GM19395 (cell line): ENCODE data around the gene PLD4.
A peak's percentile ranks its signal among the peaks of the same experiment; 100 is the strongest.
"Not testable (repeated sequence)": the region's sequence is repeated elsewhere in the genome, so short reads cannot be mapped to it uniquely, and the experiment has no call there.

ENCODE experiments used
- ATAC-seq: cut with Tn5 transposase; IDR thresholded peaks from one replicate; pipeline ENCODE4 v1.9.1; 2021; ENCODE audit warnings: mild to moderate bottlenecking, moderate library complexity; ENCODE audit not compliant: unreplicated experiment

PLD4 gene

DNA sequence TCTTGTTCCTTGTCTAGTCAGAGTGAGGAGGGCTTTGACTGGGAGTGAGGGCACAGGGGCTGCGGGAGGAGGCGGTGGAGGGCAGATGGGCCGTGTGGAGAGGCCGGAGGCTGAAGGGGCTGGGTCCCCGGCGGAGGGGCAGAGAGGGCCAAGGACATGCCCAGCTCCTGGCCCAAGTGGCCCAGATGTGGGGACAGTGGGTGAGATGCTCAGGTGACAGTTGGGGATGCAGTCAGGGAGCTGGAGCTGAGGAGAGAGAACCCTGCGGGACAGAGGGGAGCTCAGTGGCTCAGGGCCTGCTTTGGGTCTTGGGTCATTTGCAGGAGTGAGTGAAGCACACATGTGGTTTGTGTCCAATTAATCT is 26.5 kb upstream of the PLD4 start:
- ATAC-seq, result no peak

DNA sequence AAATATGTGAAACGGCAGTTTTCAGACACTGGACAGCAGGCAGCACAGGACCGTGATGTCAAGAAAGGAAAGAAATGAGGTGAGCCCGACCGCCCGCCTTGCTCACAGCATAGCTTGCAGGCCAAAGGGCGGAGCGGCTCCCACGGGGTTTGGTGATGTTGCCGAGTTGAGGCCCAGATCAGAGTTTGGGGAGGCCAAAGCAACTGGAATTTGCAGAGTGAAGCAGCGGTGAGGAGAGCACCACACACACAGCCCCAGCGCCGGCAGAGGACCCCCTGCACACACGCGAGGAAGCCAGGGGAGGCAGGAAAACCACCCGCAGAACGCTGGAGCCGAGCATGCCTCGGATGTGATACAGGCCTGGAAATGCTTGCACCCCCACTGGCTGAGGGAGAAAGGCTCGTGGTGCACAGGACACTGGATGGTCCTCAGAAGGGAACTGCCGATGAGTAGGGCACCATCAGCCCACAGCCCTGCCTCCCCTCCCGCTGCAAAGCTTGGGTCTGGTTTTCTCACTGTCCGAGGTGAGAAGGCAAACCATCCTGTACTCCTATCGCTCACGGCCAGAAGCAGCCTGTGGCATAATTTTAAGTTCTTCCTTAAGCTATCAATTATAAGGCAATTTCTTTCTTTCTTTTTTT is 25.7 kb upstream of the PLD4 start:
- ATAC-seq, result no peak

DNA sequence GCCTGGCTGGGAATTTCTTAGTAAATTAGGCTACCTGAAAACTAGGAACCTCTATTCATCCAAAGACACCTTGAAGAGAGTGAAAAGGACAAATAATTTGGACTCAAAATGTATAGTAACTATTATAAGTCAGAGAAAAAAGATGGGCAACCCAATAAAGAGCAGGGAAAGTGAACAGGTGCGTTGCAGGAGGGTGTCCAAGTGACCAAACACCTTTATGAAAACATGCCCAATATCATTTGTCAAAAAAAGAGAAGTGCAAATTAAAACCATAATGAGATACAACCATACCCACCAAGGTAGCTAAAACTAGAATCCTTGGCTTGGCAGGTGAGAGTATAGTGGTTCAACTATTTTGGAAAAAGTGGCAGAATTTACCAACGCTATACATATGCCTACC is 24.9 kb upstream of the PLD4 start:
- ATAC-seq, result no peak

DNA sequence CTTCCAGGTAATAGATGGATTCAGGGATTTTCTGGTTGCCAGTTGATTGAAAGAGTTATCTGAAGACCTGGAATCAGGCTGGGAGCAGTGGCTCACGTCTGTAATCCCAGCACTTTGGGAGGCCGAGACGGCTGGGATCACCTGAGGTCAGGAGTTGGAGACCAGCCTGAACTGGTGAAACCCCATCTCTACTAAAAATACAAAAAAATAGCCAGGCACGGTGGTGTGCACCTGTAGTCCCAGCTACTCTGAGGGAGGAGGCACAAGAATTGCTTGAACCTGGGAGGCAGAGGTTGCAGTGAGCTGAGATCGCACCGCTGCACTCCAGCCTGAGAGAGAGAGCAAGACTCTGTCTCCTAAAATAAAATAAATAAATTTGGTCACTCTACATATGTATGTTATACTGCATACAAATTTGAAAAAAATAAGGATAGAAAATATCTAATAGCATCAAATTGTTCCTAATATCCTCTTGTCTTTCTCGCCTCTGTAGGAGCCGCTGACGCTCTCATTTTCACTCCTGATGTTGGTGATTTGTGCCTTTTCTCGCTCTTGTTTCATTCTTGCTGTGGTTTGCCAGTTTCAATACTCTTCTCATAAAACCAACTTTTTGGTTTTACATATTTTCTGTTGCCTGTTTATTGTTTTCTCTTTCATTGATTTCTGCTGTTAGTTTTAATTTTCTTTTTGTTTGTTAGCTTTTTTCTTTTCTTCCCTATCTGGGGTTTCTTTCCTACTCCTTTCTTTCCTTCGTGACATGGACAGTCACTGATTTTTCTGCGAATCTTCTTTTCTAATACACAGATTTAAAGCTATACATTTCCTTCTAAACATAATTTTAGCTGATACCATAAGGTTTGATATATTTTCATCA is 23.8 kb upstream of the PLD4 start:
- ATAC-seq, result no peak

DNA sequence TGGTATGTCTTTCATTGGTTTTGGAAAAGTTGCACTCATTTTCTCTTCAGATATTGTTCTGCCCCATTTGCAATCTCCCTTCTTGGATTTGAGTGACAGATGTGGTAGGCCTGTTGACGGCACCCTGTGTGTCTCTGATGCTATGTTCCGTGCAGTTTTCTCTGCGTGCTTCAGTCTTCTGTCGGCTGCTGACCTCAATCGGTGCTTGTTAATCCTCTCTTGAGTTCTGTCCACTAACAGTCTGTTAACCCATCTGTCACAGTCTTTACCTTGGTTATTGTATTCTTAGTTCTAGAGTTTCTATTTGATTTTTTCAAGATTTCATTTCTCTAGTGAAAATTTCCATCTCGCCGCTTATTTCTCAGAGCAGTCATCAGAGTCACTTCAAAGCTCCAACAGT is 20.7 kb upstream of the PLD4 start:
- no peak for ATAC-seq

DNA sequence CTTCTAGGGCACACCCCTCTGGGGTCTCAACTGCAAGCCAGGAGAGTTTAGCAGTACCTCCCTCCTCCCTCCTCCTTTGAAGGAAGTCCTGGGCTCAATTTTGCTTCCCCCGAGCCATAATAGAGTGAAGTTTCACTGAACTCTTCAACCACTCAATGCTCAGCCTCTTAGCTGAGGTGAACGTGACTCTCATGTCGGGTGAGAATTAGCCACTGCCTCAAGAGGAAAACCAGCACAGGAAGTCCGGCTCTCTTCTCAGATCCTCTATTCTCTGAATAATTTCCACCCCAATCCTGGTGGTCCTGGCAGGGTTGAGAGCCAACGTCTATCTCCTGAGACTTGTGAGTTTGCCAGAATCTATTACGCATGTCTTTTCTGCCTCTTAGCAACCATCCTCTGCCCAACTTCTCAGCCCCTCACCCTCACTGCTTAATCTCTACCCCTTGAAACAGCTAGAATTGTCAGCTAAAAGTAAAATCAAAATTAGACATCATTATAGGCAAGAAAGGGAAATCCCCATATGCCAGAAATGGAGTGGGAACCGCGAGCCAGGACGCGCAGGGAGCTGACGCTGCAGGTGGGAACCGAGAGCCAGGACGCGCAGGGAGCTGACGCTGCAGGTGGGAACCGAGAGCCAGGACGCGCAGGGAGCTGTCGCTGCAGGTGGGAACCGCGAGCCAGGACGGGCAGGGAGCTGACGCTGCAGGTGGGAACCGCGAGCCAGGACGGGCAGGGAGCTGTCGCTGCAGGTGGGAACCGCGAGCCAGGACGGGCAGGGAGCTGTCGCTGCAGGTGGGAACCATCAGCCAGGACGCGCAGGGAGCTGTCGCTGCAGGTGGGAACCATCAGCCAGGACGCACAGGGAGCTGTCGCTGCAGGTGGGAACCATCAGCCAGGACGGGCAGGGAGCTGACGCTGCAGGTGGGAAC is 19.8 kb upstream of the PLD4 start:
- not testable (repeated sequence) for ATAC-seq

DNA sequence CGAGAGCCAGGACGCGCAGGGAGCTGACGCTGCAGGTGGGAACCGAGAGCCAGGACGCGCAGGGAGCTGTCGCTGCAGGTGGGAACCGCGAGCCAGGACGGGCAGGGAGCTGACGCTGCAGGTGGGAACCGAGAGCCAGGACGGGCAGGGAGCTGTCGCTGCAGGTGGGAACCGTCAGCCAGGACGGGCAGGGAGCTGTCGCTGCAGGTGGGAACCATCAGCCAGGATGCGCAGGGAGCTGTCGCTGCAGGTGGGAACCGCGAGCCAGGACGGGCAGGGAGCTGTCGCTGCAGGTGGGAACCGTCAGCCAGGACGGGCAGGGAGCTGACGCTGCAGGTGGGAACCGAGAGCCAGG is 19.1 kb upstream of the PLD4 start:
- ATAC-seq, result not testable (repeated sequence)

DNA sequence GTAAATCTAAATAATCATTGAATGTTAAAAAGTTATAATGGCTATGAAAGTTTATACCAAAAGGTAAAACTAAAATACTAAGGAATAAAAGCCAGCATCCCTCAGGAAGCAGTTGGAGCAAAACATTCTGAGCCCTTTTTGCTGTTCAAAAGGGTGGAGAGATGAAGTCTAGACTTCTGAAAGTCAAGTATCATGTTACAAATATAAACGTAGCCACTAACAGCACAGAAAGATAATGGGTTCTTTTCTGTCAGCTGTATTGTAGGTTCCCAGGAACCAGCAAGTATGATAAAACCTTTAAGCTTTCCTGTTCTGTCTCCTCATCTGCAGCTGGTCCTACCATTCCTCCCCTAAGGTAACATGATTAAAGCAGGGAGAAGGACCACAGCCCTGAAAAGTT is 16.4 kb upstream of the PLD4 start:
- no peak for ATAC-seq

DNA sequence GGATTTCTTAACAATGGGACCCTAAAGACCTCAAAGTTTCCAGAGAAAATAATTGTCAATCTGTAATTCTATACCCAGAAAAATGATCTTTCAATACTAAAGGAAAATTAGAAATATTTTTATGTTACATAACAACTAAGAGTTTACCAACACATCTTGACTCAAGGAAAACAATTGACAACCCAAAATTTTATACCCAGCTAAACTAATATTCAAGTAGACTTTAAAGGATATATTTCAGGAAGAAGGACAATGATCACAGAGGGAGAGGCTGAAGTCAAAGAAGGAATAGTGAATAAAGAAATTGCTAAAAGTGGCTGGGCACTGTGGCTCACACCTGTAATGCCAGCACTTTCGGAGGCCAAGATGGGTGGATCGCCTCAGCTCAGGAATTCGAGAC is 12.6 kb upstream of the PLD4 start:
- no peak for ATAC-seq

DNA sequence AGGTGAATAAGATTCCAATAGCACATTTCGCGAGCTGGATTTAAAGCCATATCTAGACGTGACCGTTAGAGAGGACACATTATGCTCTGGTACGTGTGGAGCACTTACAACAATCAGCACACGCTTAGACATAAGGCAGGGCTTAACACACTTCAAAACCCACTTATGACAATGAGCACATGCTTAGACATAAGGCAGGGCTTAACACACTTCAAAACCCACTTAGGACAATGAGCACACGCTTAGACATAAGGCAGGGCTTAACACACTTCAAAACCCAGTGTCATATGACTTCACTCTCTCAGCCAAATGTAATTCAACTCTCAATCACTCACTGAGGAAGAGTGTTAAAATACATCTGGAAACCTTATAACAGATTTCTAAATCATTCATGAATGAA is 11.2 kb upstream of the PLD4 start:
- no peak for ATAC-seq

DNA sequence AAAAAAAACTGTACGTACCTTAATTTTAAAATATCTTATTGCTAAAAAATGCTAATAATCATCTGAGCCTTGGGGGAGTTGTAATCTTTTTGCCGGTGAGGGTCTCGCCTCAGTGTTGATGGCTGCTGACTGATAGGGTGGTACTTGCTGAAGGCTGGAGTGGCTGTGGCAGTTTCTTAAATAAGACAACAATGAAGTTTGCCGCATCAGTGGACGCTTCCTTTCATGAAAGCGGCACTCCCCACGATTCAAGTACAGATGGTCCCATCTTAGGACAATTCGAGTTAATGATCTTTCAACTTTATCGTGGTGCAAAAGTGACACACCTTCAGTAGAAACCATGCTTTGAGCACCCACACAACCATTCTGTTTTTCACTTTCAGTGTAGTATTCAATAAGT is 7.6 kb upstream of the PLD4 start:
- ATAC-seq, result no peak

DNA sequence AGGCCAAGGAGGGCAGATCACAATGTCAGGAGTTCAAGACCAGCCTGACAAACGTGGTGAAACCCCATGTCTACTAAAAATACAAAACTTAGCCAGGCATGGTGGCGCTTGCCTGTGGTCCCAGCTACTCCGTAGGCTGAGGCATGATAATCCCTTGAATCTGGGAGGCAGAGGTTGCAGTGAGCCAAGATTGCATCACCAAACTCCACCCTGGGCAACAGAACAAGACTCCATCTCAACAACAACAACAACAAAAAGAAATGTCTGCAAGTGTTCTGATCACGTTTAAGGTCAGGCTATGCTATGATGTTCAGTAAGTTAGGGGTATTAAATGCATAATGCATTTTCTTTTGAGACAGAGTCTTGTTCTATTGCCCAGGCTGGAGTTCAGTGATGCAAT is 6.7 kb upstream of the PLD4 start:
- no peak for ATAC-seq

DNA sequence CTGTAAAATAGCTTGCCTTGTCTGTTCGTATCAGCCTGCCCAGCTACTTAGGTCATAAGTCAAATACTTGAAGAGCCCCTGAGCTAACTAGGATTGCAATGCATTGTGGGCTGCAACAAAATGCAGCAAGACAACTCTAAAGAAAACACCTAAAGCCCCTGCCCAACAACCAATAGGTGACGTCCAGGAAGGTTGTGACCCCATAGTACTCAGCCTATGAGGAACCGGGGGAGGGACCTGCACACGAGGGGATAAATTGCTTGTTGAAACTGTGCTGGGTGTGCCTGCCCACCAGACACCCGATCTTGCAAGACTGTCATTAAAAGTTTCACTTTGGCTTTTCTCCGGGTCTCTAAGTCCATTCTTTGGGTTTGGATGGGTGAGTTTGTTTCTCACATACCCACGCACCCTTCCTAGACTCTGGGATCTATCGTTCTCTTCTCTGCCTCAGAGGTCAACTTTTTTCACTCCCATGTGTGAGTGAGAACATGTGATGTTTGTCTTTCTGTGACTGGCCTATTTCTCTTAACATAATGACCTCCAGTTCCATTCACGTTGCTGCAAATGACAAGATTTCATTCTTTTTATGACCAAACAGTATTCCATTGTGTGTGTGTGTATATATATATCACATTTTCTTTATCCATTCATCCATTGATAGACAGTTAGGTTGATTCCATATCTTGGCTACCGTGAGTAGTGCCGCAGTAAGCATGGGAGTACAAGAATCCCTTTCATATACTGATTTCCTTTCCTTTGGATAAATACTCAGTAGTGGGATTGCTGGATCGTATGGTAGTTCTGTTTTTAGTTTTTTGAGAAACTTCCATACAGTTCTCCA is 5.3 kb upstream of the PLD4 start:
- not testable (repeated sequence) for ATAC-seq

DNA sequence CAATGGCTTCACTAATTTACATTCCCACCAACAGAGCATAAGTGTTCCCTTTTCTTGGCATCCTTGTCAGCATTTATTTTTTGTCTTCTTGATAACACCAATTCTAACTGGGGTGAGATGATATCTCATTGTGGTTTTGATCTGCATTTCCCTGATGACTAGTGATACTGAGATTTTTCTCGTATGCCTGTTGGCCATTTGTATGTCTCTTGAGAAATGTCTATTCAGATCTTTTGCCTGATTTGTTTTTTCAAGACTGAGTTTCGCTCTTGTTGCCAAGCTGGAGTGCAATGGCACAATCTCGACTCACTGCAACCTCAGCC is 4.7 kb upstream of the PLD4 start:
- no peak for ATAC-seq

DNA sequence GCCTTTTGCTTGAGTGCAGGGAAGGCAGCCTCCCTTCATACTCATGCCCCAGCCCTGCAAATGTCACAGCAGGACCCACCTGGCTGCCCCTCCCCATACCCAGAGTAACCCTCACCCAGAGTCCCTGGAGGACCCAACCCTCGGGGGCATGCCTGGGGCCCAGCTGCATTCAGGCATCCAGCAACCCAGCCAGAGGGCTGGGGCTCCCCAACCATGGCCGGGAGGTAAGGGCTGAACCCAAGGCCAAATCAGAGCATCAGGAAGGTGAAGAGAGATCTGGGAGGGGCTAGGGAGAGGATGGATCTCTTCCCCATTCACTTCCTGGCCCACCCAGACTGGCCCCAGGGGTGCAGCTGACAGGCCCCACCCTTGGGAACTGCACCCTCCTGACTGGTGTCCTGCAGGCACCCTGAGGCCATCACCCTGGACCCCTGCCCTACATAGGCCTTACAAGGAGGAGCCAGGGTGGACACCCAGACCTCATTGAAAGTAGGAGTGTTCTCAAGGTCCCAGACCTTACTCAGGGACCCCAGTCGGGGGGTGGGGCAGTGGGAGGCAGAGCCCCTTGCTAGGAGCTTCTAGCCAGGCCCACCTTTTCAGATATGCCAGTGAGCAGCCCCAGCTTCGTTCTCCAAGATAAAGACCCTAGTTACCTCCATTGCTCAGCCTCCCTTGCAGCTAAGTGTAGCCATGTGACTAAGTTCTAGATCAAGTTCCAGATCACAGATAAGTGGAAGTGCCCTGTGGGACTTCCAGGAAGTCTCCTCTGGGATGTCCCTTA is 849 bp upstream of the PLD4 start:
- ATAC-seq, result no peak

DNA sequence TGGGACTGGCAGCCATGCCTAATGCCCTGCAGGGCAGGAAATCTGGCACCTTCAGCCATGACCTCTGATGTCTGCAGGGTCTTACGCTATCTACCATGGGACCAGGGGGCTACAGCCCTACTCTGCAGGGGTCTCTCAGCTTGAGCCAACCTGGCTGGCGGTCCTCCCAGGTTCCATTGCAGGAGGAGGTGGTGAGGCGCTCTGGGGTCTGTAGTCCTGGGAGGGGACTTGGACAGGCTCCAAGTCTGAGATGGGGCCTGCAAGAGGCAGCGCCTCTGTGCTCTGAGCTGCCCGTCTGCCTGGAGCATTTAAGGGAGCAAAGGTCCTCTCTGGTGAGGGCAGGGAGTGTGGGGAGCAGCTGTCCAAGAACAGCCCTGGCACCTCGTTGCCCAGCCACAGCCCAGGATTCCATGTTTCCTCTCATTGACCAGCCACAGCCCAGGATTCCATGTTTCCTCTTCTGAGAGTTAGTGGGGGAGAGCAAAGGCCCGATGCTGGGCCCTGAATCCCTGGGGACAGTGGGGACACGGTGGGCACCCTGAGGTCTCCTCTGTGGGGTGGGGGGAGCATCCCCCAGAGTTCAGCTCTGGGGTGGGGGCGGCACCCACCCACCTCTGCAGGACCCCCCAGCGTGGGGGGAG is 655 bp downstream of the PLD4 start:
- ATAC-seq, result no peak

DNA sequence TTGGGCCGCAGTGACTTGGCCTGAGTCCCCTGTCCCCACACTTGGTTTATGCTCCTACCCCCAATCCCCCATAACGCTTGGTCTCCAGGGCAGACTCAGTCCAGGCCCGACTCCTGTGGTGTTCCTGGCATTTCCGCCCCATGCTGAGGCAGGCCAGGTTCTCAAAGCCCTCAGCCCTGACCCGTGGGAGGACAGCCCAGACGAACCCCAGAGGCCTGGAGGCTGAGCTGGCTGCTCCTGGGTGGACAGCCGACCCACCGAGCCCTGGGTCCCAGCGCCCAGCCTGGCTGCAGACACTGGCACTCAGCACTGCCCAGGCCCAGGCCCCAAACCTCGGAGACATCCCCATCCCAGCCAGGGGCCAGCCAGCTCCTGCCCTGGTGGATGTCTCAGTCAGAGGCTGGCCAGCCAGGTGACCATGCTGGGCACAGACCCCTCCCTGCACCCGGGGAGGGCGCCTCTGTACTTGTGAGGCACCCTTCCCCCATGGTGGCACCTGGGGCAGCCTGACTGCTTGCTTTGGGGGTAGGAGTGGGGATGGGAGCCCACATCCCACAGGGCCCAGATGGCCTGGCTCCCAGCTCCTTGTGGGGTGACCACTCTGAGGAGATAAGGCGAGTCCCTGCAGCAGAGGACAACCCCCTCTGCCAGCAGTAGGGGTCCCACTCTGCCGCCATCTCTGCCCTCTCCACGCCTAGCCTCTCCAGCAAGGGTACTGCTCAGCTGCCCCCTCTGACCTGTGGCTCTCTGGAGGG is 1.4 kb downstream of the PLD4 start:
- no peak for ATAC-seq

DNA sequence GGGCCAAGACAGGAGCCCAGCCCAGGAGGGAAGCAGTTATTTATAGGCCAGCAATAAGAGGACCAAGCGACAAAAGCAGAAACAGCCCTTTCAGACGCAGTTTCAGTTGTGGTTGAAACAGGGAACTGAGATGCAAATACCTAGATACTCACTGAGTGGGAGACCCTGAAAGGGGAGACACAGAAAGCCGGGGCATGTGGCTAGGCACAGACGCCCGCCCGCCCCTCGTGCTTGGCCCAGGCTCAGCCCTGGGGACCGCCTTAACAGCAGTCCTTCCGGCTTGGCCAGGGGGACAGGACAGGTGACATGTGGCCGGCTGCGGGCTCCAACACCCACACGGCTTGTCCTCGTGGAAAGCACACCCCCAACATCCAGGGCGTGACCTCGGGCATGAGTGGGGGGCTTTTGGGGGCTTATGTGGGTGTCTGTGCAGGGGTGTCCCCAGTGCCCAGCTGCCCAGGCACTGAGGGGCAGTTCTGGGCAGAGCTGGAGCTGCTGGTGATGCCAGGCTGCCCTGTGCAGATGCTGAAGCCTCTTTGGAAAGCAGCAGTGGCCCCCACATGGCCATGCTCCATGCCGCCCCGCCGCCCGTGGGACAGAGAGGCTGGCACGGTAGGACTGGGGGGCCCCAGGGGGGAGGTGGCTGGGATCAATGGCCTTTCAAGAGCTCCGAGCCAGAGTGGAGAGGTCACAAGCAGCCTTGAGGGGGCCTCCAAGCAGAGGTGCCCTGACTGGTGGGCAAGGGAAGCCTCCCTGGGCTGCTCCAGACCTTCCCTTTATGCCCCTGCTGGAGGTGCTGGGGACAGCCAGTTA is 2.1 kb downstream of the PLD4 start:
- ATAC-seq, result peak; percentile 87
